Stimulated activated CD4-positive, alpha-beta T cell treated with anti-CD3 and anti-CD28 coated beads, Interleukin-4, amount 100 ng/mL, for 48 hours (primary cell): ENCODE measurements around the gene SUGCT.
"Not testable (repeated sequence)": the region's sequence is repeated elsewhere in the genome, so short reads cannot be mapped to it uniquely, and the experiment has no call there.

Experiments
- DNase-seq, 2 donors: peaks; one replicate each; pipeline ENCODE4 v3.0.0-alpha.2; 2020; ENCODE audit warnings: low read depth in 2 of 2

The SUGCT gene

GRCh38 chr7:40199076-40199802, 64.4 kb downstream of the SUGCT start:
- no peak for DNase-seq

DNA sequence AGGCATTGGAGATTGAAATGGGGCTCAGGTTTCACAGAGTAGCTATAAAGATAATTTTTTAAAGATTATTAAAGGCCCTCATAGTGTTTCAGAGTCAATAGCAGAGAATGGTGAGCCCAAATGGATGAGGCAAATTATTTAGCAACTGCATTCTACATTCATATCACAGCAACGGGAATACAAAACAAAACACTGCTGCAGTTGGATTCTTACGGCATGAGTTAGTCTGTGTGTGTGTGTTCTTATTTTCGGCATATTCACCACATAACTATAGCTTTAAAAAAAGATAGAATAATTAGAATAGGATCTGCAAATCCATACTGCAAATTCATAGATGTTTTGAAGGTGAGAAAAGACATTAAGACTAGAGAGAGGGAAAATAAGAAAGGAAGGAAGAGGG, 66.0 kb downstream of the SUGCT start:
- no peak for DNase-seq

- no peak for DNase-seq
Observed at GRCh38 chr7:40202851-40203250, 68.0 kb downstream of the SUGCT start.

DNA sequence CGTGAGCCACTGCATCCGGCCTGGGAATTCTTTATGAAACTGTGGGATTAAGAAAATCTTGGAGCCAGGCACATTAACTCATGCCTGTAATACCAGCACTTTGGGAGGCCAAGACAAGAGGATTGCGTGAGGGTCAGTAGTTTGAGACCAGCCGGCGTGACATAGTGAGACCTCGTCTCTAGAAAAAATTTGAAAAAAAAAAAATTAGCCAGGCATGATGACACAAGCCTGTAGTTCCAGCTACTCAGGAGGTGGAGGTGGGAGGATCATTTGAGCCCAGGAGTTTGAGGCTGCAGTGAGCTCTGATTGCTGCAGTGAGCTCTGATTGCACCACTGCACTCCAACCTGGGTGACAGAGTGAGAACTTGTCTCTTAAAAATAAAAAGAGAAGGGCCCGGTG, 69.8 kb downstream of the SUGCT start:
- DNase-seq: no peak

DNA sequence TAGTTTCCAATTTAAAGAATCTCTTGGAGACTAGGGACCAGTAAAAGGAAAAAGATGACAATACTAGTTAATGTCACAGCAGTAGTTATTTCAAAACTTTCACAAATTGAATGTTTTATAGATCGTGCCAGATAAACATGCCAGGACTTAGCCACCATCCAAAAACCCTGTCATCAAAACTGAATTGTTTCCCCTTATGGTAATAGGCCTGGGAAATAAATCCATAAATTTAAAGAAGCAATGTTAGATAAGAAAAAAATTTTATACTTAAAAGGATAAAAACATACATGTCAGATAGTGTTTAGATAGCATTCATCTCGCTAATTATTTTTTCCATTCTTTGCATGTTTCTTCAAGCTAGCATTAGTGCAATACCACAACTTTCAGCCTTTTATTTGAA, 71.2 kb downstream of the SUGCT start:
- DNase-seq: no peak

DNA sequence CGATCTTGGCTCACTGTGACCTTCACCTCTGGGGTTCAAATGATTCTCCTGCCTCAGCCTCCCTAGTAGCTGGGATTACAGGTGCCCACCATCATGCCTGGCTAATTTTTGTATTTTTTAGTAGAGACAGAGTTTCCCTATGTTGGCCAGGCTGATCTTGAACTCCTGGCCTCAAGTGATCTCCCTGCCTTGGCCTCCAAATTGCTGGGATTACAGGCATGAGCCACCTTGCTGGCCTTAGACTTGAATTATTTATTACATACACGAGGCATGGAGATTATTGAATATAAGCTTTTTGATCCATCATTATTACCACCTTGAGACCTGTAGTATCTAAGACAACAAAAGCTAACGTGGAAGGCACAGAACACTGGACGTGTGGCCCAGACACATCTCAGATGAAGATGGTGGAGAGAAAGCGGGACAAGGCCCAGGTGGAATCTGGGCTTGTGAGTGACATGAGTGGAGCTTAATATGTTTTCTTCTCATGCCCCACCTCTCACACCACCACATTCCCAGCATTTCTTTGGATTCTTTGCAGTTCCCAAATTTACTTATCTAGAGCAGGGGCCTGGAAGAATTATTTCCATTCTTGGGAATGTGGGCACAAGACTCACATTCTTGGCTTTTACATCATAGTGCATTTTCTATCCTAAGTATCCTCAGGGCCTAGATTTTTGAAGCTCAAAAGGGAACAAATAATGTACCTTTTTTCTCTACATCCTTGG, 76.6 kb downstream of the SUGCT start:
- DNase-seq: no peak

DNA sequence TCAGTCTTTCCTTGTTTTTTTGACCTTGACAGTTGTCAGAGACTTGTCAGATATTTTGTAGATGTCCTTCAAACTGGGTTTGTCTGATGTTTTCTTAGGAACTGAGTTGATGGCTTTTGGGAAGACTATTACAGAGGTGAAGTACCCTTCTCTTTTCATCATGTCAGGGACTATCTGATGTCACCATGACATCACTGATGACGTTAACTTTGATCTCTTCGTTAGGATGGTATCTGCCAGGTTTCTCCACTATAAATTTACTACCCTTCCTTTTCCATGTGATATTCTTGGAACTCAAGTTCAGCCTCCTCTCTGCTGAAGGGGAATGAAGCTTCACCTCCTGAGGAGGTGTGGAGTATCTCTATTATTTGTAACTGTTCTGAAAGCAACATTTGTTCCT, 78.5 kb downstream of the SUGCT start:
- DNase-seq: no peak

- DNase-seq: no peak
Observed at GRCh38 chr7:40213856-40214255, 79.1 kb downstream of the SUGCT start.

GRCh38 chr7:40218612-40219011, 83.8 kb downstream of the SUGCT start:
- not testable (repeated sequence) for DNase-seq

DNA sequence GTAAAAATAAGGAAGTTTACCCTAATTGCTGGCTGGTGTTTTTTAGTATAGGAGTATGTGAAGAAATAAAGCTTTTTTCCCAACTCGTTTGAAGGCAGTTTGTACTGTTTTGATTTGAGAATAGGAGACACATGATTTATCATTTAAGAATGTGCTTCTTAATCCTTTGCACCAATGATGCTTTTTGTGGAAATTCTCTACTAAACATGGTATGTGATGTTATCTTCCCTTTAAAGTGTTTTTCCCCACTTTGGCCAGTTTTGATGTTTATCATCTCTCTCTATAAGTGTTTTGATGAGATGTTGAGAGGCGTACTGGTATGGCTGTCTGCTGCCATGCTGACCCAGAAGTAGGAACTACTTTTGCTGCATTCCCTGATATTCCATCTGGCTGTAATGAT, 85.1 kb downstream of the SUGCT start:
- DNase-seq: no peak

DNA sequence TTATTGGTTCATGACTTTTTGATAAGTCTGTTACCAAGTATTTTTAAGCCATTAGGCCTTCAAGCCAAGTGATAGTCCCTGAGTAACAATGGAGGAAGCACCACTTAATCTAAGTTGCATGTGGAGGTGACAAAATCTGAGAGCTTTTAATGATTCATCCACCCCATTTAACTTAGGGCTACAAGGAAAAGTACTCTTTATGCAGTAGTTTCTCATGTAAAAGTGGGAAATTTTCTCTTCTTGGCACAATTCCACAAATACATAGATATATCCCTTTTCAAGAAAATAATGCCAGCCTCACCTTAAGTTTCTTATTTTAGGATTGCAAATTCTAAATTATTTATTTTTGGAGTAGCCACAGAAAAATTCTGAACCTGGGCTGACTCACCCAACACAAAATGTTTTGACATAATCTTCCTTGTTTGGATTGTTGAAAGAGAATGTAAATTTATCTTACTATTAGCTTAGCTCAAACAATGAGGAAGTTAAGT, 85.7 kb downstream of the SUGCT start:
- DNase-seq: no peak

- DNase-seq: no peak
Observed at GRCh38 chr7:40221836-40222235, 87.0 kb downstream of the SUGCT start.

- no peak for DNase-seq
Observed at GRCh38 chr7:40223451-40224127, 88.8 kb downstream of the SUGCT start.

- no peak for DNase-seq
Observed at GRCh38 chr7:40230101-40230500, 95.3 kb downstream of the SUGCT start.

DNA sequence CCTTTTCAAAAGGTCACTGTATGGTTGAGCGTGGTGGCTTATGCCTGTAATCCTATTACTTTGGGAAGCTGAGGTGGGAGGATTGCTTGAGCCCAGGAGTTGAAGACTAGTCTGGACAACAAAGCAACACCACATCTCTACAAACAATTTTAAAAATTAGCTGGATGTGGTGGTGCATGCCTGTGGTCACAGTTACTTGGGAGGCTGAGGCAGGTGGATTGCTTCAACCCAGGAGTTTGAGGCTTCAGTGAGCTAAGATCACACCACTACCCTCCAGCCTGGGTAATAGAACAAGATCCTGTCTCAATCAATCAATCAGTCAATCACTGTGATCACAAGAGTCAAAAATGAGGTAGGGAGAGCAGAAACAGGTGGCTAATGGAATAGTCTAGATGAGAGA, 97.0 kb downstream of the SUGCT start:
- DNase-seq: no peak

DNA sequence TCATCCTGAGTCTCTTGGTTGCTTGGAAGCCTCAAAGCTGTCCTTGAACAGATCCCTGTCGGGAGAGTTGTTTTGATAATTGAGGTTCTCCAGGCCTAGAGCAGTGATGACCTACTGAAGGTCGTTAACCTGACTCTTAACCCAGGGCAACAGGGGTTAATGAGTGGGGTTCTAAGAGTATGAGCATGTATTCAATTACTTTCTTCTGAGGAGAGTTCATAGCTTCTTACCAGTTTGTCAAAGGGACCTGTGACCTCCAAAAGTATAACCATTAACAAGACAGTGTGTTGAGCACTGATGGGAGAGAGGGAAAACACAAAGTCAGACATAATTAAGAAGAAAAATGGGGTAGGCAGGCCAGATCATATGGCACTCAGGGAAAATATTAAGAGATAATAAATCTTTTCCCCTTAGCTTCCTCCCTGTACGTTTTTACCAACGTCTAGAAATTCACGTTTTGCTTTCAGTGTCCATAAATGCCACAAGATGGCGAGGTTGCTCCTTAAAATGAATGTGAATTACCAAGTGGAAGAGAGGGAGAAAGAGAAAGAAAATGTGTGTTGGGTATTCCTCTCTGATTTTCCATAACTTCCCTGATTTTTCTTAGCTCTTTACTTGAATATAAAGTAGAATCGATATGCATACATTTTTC, 97.6 kb downstream of the SUGCT start:
- DNase-seq: no peak

DNA sequence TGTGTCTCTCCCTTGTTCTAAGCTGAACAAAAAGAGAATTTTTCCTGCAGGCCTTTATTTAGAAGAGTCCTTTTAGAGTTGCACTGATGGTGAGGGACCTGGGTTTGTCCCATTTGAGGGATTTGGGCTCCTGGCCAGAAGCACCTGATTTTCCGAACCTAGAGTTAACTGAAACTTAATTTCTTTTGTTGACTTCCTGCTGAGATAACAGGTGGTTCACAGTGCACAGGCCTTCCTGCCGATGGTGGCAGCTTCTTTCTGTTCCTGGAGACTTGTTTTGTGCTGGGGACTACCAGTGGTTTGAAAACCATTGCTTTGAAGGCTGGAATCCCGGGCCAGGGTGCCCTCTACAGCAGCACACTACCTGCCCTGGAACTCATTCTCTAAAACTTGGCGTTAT, 99.2 kb downstream of the SUGCT start:
- no peak for DNase-seq

DNA sequence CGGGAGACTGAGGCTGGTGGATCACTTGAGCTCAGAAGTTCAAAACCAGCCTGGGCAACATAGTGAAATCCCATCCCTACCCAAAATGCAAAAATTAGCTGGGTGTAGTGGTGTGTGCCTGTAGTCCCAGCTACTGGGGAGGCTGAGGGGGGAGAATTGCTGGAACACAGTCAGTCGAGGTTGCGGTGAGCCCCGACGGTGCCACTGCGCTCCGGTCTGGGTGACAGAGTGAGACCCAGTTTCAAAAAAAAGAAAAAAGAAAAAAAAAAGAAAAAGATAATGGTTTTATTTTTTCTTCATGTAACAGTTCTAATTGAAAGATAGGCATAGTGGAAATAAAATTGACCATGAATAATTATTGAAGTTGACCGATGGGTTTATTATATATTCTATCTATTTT, 99.9 kb downstream of the SUGCT start:
- DNase-seq: no peak

- DNase-seq: no peak
Observed at GRCh38 chr7:40237731-40238130, 102.9 kb downstream of the SUGCT start.

- no peak for DNase-seq
Observed at GRCh38 chr7:40239755-40240303, 105.0 kb downstream of the SUGCT start.

DNA sequence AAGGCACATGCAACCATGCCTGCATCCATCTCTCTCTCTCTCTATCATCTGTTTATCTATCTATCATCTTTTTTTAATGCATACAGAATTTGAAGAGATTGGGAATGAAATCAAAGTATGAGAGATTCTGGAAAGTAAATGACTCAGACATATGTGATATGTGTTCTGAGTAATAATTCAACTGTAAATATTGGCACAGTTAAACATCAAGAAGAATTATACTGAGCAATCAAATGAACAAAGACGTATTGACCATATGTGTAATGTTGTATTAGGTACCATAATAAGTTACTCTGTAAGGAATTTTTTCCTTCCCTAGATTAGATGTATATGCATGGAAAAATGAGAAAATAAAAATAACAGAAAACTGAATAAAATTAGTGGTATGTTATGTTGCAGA, 108.3 kb downstream of the SUGCT start:
- no peak for DNase-seq

DNA sequence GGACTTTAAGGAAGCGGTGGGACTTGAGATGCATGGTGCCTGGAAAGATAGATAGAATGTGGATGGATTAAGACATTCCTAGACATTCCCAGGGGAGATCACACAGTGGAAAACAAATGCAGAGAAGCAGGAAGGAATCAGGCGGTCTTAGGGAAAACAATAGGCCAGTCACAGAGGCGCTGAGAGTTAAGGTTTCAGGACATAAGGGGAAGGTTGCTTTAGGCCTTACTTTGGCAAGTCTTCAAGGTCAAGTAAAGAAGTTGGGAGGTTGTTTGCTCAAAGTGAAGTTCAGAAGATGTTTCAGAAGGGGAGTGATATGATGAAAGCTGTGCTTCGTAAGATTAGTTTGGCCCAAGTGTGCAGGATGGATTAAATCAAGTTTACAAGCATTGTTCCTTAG, 109.4 kb downstream of the SUGCT start:
- no peak for DNase-seq
